WTC11 (cell line): Measurements from ENCODE around the gene OOSP4A.

ENCODE experiments used
- CREB1 ChIP-seq: sonication (generic); formaldehyde crosslinking; IDR thresholded peaks from 2 replicates; pipeline ENCODE4 v1.8.0; 2023; ENCODE audit warnings: mild to moderate bottlenecking, missing genetic modification reagents
- MYBL2 ChIP-seq: sonication (generic); formaldehyde crosslinking; IDR thresholded peaks from 2 replicates; pipeline ENCODE4 v1.8.1; 2023; ENCODE audit warnings: mild to moderate bottlenecking, moderate library complexity, missing genetic modification reagents
- RELA ChIP-seq: sonication (generic); formaldehyde crosslinking; IDR thresholded peaks from 2 replicates; pipeline ENCODE4 v1.8.1; 2022; ENCODE audit warnings: missing genetic modification reagents, mild to moderate bottlenecking, borderline replicate concordance
- TF ChIP-seq, protein P1 (sequence below): sonication (generic); formaldehyde crosslinking; IDR thresholded peaks from 2 replicates; pipeline ENCODE4 v1.8.1; 2022; ENCODE audit warnings: mild to moderate bottlenecking, moderate library complexity, missing genetic modification reagents
- TF ChIP-seq, protein P2 (sequence below): sonication (generic); formaldehyde crosslinking; IDR thresholded peaks from 2 replicates; pipeline ENCODE4 v1.8.0; 2023; ENCODE audit warnings: mild to moderate bottlenecking, missing genetic modification reagents
- TF ChIP-seq, protein P3 (sequence below): fragments of 200-600 bp; IDR thresholded peaks from 2 replicates; pipeline ENCODE4 v1.8.0; 2022; ENCODE audit warnings: antibody characterized with exemption
- TF ChIP-seq, protein P4 (sequence below): sonication (generic); formaldehyde crosslinking; conservative IDR thresholded peaks from 2 replicates; pipeline ENCODE4 v1.8.1; 2022; ENCODE audit warnings: mild to moderate bottlenecking, missing genetic modification reagents
- TF ChIP-seq, protein P5 (sequence below): sonication (generic); formaldehyde crosslinking; conservative IDR thresholded peaks from 2 replicates; pipeline ENCODE4 v1.8.1; 2023; ENCODE audit warnings: mild to moderate bottlenecking, low read depth, missing genetic modification reagents, moderate library complexity
- TF ChIP-seq, protein P6 (sequence below): sonication (generic); formaldehyde crosslinking; IDR thresholded peaks from 2 replicates; pipeline ENCODE4 v1.8.1; 2023; ENCODE audit warnings: mild to moderate bottlenecking, missing genetic modification reagents, moderate library complexity

DNA sequence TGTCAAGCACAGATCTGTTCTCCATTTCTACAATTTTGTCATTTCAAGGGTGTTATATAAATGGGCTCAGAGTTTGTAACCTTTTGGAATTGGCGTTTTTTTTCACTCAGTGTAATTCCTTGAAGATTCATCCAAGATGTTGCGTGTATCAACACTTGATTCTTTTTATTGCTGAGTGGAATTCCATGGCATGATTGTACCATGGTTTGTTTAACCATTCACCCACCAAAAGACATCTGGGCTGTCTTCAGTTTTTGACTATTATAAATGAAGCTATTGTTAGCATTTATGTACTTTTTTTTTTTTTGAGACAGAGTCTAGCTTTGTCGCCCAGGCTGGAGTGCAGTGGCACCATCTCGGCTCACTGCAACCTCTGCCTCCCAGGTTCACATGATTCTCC is 22.7 kb upstream of the OOSP4A start:
- TF ChIP-seq, protein P1, sequence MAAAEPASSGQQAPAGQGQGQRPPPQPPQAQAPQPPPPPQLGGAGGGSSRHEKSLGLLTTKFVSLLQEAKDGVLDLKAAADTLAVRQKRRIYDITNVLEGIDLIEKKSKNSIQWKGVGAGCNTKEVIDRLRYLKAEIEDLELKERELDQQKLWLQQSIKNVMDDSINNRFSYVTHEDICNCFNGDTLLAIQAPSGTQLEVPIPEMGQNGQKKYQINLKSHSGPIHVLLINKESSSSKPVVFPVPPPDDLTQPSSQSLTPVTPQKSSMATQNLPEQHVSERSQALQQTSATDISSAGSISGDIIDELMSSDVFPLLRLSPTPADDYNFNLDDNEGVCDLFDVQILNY (CRISPR knock-in tag), result no peak
- TF ChIP-seq, protein P2, sequence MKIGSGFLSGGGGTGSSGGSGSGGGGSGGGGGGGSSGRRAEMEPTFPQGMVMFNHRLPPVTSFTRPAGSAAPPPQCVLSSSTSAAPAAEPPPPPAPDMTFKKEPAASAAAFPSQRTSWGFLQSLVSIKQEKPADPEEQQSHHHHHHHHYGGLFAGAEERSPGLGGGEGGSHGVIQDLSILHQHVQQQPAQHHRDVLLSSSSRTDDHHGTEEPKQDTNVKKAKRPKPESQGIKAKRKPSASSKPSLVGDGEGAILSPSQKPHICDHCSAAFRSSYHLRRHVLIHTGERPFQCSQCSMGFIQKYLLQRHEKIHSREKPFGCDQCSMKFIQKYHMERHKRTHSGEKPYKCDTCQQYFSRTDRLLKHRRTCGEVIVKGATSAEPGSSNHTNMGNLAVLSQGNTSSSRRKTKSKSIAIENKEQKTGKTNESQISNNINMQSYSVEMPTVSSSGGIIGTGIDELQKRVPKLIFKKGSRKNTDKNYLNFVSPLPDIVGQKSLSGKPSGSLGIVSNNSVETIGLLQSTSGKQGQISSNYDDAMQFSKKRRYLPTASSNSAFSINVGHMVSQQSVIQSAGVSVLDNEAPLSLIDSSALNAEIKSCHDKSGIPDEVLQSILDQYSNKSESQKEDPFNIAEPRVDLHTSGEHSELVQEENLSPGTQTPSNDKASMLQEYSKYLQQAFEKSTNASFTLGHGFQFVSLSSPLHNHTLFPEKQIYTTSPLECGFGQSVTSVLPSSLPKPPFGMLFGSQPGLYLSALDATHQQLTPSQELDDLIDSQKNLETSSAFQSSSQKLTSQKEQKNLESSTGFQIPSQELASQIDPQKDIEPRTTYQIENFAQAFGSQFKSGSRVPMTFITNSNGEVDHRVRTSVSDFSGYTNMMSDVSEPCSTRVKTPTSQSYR (CRISPR knock-in tag), result no peak
- TF ChIP-seq, protein P3, sequence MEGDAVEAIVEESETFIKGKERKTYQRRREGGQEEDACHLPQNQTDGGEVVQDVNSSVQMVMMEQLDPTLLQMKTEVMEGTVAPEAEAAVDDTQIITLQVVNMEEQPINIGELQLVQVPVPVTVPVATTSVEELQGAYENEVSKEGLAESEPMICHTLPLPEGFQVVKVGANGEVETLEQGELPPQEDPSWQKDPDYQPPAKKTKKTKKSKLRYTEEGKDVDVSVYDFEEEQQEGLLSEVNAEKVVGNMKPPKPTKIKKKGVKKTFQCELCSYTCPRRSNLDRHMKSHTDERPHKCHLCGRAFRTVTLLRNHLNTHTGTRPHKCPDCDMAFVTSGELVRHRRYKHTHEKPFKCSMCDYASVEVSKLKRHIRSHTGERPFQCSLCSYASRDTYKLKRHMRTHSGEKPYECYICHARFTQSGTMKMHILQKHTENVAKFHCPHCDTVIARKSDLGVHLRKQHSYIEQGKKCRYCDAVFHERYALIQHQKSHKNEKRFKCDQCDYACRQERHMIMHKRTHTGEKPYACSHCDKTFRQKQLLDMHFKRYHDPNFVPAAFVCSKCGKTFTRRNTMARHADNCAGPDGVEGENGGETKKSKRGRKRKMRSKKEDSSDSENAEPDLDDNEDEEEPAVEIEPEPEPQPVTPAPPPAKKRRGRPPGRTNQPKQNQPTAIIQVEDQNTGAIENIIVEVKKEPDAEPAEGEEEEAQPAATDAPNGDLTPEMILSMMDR, result no peak
- TF ChIP-seq, protein P4, sequence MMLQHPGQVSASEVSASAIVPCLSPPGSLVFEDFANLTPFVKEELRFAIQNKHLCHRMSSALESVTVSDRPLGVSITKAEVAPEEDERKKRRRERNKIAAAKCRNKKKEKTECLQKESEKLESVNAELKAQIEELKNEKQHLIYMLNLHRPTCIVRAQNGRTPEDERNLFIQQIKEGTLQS (CRISPR knock-in tag), result no peak
- TF ChIP-seq MYBL2 (CRISPR knock-in tag) (no peak), CREB1 (CRISPR knock-in tag) (no peak), RELA (CRISPR knock-in tag) (no peak)
- TF ChIP-seq, protein P5, sequence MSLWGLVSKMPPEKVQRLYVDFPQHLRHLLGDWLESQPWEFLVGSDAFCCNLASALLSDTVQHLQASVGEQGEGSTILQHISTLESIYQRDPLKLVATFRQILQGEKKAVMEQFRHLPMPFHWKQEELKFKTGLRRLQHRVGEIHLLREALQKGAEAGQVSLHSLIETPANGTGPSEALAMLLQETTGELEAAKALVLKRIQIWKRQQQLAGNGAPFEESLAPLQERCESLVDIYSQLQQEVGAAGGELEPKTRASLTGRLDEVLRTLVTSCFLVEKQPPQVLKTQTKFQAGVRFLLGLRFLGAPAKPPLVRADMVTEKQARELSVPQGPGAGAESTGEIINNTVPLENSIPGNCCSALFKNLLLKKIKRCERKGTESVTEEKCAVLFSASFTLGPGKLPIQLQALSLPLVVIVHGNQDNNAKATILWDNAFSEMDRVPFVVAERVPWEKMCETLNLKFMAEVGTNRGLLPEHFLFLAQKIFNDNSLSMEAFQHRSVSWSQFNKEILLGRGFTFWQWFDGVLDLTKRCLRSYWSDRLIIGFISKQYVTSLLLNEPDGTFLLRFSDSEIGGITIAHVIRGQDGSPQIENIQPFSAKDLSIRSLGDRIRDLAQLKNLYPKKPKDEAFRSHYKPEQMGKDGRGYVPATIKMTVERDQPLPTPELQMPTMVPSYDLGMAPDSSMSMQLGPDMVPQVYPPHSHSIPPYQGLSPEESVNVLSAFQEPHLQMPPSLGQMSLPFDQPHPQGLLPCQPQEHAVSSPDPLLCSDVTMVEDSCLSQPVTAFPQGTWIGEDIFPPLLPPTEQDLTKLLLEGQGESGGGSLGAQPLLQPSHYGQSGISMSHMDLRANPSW (CRISPR knock-in tag), result no peak
- TF ChIP-seq, protein P6, sequence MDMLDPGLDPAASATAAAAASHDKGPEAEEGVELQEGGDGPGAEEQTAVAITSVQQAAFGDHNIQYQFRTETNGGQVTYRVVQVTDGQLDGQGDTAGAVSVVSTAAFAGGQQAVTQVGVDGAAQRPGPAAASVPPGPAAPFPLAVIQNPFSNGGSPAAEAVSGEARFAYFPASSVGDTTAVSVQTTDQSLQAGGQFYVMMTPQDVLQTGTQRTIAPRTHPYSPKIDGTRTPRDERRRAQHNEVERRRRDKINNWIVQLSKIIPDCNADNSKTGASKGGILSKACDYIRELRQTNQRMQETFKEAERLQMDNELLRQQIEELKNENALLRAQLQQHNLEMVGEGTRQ (CRISPR knock-in tag), result no peak
